ENCODE data around the gene ADGRE1.
A peak's percentile ranks its signal among the peaks of the same experiment; 100 is the strongest.

DNA sequence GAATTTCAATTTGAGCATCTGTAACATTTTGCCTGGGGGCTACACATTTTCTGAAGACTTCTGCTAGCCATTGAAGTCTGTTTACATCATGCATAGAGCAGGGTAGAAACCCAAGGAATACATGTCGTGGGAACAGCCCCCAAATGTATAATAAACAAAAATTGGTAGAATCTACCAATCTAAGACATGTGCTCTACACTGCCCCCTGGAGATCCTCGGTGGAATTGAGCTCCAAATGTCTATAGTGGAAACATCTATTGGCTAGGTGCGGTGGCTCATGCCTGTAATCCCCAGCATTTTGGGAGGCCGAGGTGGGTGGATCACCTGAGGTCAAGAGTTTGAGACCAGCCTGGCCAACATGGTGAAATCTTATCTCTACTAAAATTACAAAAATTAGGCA, 76.6 kb downstream of the ADGRE1 start:
- TF ChIP-seq, protein P1, sequence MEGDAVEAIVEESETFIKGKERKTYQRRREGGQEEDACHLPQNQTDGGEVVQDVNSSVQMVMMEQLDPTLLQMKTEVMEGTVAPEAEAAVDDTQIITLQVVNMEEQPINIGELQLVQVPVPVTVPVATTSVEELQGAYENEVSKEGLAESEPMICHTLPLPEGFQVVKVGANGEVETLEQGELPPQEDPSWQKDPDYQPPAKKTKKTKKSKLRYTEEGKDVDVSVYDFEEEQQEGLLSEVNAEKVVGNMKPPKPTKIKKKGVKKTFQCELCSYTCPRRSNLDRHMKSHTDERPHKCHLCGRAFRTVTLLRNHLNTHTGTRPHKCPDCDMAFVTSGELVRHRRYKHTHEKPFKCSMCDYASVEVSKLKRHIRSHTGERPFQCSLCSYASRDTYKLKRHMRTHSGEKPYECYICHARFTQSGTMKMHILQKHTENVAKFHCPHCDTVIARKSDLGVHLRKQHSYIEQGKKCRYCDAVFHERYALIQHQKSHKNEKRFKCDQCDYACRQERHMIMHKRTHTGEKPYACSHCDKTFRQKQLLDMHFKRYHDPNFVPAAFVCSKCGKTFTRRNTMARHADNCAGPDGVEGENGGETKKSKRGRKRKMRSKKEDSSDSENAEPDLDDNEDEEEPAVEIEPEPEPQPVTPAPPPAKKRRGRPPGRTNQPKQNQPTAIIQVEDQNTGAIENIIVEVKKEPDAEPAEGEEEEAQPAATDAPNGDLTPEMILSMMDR (IDR thresholded peaks at IDR 0.05; ENCODE audit: control extremely low read depth in 1 of 3, insufficient read depth in 1 of 3, low read depth in 1 of 3, low read length in 3 of 3) = peak in 2 of 3 experiments; percentile 7 to 13; a peak in 2 of 4 replicates
- TF ChIP-seq POLR2A (IDR thresholded peaks at IDR 0.05; ENCODE audit: control extremely low read depth in 1 of 2, low read depth in 2 of 2, low read length in 2 of 2) = no peak
- TF ChIP-seq, protein P2, sequence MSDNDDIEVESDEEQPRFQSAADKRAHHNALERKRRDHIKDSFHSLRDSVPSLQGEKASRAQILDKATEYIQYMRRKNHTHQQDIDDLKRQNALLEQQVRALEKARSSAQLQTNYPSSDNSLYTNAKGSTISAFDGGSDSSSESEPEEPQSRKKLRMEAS (IDR thresholded peaks at IDR 0.05) = no peak
- TF ChIP-seq POLR2AphosphoS5 (IDR thresholded peaks at IDR 0.05; ENCODE audit: low read depth, low read length) = no peak
- no peak for TF ChIP-seq RFX5 (IDR thresholded peaks at IDR 0.05; ENCODE audit: borderline replicate concordance, low read depth, low read length)
- TF ChIP-seq NANOG (IDR thresholded peaks at IDR 0.05; ENCODE audit: insufficient read depth, low read depth, low read length, poor library complexity, severe bottlenecking) = no peak
- TF ChIP-seq CBX8 (IDR thresholded peaks at IDR 0.05; ENCODE audit: borderline replicate concordance, low read depth, low read length) = no peak
- TF ChIP-seq HDAC2 (IDR thresholded peaks at IDR 0.05; ENCODE audit: borderline replicate concordance in 1 of 2, low read depth in 2 of 2, low read length in 2 of 2) = no peak
- TF ChIP-seq SIN3A (conservative IDR thresholded peaks at IDR 0.05 in 1 of 2, IDR thresholded peaks at IDR 0.05 in 1 of 2; ENCODE audit: low read depth in 1 of 2, low read length in 2 of 2) = no peak
- TF ChIP-seq EP300 (IDR thresholded peaks at IDR 0.05; ENCODE audit: borderline replicate concordance in 1 of 2, low read depth in 2 of 2, low read length in 2 of 2) = no peak

Measured in H1 (cell line).